NCI-H2081 treated with DMSO at 0.1 percent for 48 hours (cell line): Measurements from ENCODE around the gene SAP25.

Source experiments
- DNase-seq: peaks from one replicate; lab custom pipeline; 2025; lab: John Stamatoyannopoulos, UW

Gene SAP25

DNA sequence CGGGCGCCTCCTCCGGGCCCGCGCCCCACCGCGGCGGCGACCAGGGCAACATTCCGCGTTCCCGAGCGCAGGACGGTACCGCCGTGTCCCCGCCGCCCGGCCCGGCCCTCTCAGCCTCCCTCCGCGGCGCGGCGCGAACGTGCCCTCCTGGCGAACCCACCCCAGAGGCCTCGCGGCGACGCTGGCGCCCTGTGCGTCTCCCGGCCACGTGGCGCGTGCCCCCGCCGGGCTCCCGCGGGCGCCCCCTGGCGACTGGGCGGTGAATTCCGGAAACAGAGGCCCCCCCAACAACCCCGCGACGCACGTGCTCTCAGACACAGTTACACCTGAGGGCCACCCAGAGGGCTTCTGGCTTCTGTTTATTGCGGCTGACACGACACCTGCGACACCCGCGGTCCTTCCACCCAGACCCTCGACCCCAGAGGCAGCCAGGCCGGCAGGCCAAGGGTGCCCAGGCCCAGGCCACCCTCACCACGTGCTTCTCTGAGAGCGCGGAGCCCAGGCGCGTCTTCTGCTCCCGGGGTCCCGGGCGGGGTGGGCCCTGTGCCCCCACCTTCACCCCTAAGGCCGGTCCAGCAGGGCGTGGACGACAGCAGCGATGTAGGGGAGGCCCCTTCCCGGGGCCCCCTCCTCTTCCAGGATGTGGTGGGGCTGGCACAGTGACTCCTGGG, at the start of gene SAP25:
Gene SAP25 (minus strand): TSS at position 210 of the 671 bp plus-strand sequence. CDS start 158 bp downstream, at position 52.
- DNase-seq = no peak

DNA sequence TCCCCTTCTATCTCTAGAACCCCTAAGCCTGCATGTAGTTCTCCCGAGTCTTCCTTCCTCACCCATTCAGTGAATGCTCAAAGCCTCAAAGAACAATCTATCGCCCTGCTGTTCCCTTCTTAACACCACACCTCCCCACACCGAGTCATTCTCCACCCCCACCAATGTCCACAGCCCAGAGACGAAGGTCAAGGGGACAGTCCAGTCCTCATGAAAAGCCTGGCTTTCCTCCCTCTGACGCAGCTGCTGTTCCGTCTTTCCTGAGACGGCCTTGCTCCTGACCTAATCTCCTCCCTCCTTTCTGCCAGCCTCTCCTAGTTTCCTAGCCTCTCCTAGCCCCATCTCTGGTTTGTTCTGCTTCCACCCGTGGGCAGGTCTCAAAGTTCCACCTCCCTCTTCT, 47.9 kb upstream of the SAP25 start:
- DNase-seq = no peak

DNA sequence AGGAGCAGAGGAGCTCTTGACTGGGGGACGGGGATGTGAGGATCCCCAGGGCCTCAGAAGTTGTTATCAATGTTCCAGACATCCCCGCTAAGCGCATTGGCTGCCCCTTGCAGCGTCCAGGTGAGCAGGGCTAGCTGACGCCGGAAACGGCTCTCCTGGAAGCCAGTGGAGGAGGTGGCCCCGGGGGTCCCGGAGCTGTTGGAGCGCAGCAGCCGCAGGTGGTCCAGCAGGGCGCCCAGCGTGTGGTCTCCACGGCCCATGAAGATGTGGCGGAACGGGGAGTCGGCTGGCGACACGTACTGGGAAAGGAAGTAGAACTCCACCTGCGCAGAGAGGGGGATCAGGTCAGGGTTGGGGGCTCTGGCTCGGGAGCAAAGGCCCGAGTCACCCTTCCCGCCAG, 47.1 kb upstream of the SAP25 start:
- DNase-seq = no peak

DNA sequence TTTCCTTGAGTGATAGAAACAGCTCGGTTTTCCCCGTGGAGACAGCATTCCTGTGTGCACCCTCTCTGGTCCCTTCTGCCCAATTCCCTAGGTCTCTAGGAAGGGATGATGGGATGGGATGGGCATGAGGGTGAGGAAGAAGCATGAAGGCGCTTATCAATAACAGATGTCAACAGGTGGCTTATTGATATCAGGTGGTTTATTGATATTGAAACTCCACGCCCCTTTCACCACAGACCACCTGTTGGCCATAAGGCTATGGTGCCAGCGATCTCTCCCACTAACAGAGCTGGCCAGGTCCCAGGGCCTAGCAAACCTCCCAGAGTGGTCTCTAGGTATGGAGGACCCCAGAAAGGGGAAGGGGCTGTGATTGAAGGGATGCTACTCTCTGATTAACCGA, 46.5 kb upstream of the SAP25 start:
- DNase-seq = no peak

DNA sequence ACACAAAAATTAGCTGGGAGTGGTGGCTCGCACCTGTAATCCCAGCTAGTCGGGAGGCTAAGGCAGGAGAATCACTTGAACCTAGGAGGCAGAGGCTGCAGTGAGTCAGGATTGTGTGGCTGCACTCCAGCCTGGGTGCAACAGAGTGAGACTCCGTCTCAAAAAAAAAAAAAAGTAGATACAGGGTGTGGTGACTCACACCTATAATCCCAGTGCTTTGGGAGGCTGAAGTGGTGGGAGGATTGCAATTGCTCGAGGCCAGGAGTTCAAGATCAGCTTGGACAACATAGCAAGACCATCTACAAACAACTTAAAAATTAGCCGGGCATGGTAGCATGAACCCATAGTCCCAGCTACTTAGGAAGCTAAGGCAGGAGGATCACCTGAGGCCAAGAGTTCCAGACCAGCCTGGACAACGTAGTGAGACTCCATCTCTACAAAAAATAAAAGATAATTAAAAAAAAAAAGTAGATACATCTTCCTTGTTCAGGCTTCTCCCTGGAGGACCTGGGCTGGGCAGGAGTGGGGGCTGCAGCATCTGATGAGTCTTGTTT, 40.7 kb upstream of the SAP25 start:
- no peak for DNase-seq

DNA sequence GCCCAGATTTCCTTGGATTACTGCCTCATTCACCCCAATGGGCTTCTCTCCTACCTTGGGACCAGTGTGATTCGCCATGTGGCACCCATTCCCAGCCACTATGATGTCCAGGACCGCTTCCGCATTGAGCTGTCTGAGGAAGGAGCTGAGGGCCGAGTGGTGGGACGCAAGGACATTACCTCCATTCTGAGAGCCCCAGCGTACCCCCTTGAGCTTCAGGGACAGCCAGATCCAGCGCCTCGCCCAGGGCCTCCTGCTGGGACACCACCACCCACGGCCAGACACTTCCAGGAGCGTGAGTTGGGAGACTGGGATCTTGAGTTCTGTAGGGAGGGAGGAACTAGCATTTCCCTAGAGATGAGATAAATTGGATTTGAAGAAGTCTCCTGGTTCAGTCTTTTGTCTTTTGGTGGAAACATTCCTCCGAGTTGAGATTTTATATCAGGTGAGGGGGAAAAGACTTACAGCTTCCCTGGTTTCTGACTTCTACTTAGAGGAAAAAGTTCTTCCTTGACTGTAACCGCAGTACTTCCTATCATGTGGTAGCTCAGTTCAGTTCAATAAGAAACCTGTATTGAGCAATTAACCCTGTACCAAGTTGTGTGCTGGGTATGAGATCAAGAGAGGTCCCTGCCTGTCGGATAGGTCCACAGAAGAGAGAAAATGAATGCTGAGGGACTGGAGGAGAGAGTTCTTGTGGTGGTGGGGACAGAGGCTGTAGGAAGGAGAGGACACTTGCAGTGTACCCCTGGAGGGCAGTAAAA, 39.9 kb upstream of the SAP25 start:
- DNase-seq = no peak

DNA sequence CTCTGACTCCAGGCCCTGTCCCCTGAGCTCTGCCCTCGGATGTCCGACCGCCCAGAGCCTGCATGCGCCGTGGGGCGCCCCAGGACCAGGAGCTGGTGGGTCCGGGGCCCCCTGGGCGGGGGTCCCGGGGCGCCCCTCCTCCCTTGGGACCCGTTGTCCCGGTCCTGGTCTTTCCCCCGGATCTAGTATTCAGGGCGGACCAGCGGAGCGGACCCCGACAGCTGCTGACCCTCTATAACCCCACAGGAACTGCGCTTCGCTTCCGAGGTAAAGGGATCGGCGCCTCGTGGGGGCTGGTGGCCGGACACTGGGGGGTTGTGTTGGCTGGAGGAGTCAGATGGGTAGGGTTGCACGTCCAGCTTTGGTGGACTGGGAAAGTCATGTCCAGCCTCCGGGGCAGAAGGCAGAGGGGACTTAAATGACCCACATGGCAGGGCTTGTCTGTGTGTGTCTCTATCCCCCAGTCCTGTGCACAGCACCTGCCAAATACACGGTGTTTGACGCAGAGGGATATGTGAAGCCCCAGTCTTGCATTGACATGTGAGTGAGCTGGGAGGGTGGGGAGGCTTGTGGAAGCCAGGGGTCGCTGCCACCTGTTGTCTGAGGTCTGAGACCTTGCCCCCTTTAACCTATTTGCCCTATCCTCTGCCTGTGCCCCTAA, 39.2 kb upstream of the SAP25 start:
- no peak for DNase-seq

DNA sequence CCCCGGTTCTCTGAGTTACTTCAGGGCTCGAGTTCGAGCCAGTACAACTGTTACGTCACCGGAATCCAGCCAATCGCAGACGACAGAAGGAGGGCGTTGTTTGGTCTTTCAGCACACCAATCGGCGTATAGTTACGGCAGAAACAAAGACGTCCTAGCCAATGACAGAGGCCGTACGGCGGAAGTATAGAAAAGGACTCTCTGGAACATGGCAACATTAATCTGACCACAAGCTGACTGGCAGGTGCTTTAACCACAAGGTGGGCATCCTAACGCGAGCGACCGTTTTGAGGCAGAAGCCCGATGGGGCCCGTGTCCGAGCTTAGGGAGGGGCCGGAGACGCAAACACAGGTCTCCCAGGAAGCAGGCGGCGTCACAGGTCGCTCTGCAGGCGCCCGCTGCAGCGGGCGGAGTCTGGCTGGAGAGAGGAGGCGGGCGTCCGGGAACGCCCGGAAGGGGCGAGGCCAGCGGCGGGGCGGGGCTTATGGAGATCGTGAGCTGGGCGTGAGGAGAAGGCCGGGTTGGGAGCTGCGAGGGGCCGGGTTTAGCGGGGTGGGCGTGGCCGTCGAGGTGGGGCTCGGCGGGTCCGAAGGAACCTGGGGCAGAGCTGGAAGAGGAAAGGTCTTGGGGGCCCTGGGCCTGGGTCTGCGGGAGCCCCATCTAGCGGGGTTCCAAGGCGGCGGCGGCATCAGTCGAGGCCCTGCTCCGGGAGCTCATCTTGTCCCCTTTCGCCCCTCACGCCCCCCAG, 38.5 kb upstream of the SAP25 start, which contains the start of gene MOSPD3:
Gene MOSPD3 (plus strand): TSS at position 558 of the 747 bp plus-strand sequence. CDS start 252 bp downstream, outside the sequence.
- DNase-seq = peak; percentile 100

DNA sequence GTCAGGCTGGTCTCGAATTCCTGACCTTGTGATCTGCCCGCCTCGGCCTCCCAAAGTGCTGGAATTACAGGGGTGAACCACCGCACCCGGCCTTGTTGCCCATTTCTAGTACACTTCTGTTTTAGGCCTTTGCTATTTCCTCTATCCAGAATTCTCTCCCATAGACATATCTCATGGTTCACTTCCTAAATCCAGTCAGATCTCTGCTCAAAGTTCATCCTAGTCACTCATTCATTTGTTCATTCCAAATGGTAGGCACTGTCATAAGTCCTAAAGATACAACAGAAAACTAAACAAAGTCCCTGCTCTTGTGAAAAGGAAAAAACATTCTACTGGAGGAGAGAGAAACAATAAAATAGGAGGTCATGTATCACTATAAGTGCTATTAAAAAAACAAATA, 36.3 kb upstream of the SAP25 start:
- no peak for DNase-seq

DNA sequence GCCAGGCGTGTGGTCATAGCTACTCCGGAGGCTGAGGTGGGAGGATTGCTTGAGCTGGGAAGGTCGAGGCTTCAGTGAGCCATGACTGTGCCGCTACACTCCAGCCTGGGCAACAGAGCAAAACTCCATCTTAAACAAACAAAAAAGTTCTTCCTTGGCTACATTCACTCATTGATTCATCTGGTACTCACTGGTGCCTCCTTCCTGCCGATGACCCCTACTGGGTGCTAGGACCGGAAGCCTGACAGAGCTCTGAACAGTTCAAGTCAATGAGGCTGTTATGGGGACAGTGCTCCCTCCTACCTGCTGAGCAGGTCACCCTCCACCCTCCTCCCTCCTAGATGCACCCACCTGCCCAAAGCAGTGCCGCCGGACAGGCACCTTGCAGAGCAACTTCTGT, 33.4 kb upstream of the SAP25 start:
- no peak for DNase-seq

DNA sequence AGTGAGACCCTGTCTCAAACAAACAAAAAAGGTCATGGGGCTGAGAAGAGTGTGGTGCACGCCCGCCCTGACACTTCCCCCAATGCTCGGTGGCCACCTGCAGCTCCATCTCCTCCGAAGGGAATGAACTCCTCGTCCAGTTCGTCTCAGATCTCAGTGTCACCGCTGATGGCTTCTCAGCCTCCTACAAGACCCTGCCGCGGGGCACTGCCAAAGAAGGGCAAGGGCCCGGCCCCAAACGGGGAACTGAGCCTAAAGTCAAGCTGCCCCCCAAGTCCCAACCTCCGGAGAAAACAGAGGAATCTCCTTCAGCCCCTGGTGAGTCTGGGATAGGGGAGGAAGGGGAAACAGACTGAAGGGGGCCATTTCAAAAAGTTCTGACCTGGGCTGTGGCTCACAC, 32.6 kb upstream of the SAP25 start:
- no peak for DNase-seq

DNA sequence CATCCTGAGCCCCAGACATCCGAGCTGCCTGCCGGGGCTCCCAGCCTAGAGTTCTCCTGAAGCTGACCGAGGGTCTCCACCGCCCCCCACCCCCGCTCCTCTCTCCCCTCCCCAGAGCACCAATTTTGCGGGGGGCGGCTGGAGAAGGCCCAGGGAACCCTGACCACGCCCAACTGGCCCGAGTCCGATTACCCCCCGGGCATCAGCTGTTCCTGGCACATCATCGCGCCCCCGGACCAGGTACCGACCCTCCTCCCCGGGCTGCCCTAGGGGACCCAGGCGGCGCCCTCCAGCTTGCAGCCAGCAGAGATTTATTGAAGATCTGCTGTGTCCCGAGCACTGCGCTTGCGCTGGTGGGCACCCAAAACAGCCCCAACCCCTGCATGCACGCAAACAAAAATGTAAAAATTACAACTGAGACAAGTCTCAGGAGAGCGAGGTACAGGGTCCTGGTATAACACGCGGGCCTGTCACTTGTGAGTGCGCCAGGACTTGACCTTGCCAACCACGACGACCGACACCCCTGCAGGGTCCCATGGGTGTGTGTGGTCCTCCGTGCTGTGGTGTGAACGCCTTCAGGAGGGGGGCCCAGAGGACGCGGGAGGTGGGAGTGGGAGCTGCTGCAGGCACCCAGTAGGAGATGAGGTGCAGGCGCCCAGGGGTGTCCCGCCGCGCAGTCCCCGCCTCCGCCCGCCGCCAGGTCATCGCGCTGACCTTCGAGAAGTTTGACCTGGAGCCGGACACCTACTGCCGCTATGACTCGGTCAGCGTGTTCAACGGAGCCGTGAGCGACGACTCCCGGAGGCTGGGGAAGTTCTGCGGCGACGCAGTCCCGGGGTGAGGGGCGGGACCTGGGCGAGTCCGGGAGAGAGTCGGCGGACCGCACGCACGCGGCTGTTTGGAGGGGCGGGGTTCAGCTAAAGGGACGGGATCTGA, 31.5 kb upstream of the SAP25 start:
- no peak for DNase-seq

DNA sequence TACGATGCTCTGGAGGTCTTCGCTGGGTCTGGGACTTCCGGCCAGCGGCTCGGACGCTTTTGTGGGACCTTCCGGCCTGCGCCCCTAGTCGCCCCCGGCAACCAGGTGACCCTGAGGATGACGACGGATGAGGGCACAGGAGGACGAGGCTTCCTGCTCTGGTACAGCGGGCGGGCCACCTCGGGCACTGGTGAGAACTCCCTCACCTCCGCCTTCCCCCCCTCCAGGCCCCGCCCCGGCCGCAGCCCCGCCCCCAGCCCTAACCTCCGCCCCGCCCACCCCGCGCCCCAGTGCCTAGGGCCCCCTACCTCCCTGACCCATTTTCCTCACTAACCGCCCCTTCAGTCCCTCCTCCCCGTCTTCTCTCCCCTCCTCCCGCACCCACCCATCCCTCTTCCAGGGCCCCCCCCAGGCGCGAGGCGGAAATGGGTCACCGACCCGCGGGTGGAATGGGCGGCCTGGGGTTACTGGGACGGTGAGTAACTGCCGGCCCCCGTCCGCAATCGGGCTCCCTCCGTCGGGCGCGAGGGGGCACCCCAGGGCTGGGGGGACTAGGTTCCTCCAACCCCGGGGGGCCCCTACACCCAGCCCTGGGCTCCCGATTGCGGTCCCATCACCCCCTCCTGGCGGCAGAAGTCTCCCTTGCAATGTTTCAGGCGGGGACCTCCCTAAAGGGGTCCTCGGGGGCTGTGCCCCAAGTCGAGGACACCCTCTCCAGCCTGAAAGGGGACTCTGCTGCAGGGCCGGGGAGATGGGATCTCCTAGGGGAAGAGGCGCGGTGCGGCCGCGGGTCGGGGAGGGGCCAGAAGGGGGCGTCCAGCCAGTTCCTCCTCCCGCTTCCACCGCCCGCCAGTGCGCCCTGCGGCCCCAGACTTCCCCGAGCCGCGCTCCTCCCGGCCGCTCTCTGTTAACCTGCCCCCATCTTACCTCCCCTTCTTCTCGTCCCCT, 30.6 kb upstream of the SAP25 start:
- peak; percentile 3 for DNase-seq

DNA sequence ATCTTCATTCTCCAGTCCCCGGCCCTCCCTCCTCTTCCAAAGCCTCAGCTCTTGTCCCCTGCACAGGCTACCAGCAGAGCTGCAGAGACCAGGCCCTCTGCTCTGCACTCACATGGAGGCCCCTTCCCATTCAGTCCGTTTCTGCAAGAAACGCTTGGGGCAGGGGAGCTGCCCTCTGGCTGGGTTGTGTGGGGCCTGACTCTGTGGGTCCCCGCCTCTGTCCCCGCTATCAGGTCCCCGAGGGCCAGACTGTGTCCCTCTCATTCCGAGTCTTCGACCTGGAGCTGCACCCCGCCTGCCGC, 30.0 kb upstream of the SAP25 start:
- DNase-seq = no peak

DNA sequence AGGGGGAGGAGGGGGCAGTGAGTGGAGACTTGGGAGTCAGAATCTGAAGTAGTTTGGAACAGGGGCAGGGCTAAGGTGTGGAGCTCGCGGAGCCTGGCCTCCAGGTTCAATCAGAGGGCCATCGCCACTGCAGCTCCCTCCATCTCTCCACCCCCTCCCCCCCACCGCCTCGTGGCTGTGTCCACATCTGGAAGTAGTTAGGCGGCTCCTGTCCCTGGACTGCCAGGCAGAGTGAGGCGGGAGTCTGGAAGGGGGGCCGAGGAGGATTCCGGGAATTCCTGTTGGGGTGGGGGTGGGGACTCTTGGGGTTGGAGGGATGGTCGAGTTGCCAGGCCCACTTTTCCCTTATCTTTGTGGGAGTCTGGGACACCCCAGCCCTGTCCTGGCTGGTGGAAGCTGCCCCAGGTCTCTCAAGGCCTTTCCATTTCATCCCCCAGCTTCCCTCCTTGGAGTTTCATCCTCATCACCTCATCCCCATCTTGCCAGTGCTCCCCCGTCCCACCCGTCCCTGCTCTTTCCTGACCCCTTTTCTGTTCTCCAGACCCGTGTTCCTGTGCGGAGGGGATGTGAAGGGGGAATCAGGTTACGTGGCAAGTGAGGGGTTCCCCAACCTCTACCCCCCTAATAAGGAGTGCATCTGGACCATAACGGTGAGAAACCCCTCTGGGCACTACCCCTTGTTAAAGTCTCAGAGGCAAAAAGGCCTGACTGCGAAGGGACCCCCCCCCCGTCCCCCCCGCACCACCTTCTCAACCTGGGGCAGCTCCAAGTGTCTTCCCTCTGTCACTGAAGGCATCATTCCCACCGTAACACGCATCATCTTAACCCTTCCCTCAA, 29.4 kb upstream of the SAP25 start:
- no peak for DNase-seq

DNA sequence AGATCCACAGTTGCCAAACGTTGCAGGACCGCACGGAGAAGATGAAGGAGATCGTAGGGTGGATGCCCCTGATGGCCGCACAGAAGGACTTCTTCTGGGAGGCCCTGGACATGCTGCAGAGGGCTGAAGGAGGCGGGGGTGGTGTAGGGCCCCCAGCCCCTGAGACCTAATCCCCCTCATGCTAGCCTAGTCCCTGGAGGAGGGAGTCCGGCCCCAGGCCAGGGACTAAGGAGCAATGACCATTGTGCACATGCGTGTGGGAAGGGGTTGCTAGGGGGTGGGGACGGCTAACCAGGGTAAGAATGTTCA, 27.0 kb upstream of the SAP25 start:
- no peak for DNase-seq

DNA sequence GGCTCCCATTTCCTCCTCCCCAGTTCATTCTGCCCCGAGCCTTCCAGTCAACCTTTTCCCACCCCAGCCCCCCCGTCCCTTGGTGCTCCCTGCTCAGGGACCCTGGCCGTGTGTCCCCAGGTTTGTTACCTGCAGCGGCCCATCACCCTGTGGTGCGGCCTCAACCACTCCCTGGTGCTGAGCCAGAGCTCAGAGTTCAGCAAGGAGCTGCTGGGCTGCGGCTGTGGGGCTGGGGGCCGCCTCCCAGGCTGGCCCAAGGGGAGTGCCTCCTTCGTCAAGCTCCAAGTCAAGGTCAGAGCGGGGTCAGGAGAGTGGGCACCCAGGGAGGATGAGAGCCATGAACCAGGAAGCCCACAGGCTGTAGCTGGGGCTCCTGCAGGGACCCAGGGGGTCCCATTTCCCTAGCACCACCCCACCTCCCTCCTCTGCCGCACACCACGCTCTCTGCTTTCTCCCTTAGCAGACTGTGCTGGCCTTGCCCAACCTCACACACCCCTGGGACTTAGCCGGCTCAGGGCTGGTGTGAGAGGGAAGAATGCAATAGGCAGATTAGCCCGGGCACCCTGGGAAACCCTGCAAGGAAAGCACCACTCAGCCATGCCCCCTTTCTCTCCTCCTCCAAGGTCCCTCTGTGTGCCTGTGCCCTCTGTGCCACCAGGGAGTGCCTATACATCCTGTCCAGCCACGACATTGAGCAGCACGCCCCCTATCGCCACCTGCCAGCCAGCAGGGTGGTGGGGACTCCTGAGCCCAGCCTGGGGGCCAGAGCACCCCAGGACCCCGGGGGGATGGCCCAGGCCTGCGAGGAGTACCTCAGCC, 26.4 kb upstream of the SAP25 start:
- no peak for DNase-seq

DNA sequence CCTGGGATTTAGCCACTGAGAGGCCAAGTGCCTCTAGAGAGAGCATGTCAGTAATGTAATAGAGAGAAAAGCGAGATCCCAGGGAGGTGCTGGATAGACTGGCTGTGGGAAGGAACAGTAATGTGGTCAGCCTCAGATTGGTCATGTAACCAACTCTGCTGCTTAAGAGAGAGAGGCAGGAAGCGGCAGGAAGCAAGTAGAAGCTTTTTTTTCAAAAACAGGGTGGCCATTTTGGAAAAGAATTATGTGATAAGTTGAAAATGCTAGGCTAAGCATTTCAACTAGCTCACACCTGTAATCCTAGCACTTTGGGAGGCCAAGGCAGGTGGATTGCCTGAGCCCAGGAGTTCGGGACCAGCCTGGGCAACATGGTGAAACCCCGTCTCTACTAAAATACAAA, 24.7 kb upstream of the SAP25 start:
- DNase-seq = no peak
